Mesodermal cell (in vitro differentiated cells): Measurements from ENCODE around the gene HABP2.

Experiments
- H3K27ac ChIP-seq: 2 replicates; pipeline ENCODE4 v1.7.0; 2013; ENCODE audit warnings: mild to moderate bottlenecking, low read depth, low read length, moderate library complexity; ENCODE audit not compliant: severe bottlenecking
- H3K36me3 ChIP-seq: 2 replicates; pipeline ENCODE4 v1.7.1; 2013; ENCODE audit warnings: mild to moderate bottlenecking, low read length, moderate library complexity; ENCODE audit not compliant: control insufficient read depth, insufficient read depth
- H3K4me1 ChIP-seq: one replicate; pipeline ENCODE4 v1.7.1; 2013; ENCODE audit warnings: mild to moderate bottlenecking, low read length; ENCODE audit not compliant: insufficient read depth, control insufficient read depth, poor library complexity, severe bottlenecking
- H3K4me3 ChIP-seq: 2 replicates; pipeline ENCODE4 v1.7.0; 2013; ENCODE audit warnings: low read length, control low read depth, mild to moderate bottlenecking; ENCODE audit not compliant: insufficient read depth, poor library complexity, severe bottlenecking; ENCODE audit errors: extremely low read depth
- H3K9me3 ChIP-seq: 2 replicates; pipeline ENCODE4 v1.7.1; 2013; ENCODE audit warnings: mild to moderate bottlenecking, low read length, moderate library complexity; ENCODE audit not compliant: control insufficient read depth
- WGBS, 2 experiments: methylation state at CpG; one replicate each; pipeline ENCODE4 v1.1.5; 2013; ENCODE audit warnings: missing lambda C conversion rate in 2 of 2; ENCODE audit not compliant: insufficient coverage in 2 of 2; 5-methylcytosine and 5-hydroxymethylcytosine counted together

Gene HABP2

GRCh38 chr10:113600569-113600968 is 47.7 kb downstream of the HABP2 start:
- Histone ChIP-seq H3K9me3 (no peaks in the 10 kb centered on the region), H3K4me1 (no peaks in the 10 kb centered on the region), H3K4me3 (no peak overlapping the region), H3K36me3 (no peaks in the 10 kb centered on the region), H3K27ac (no peak overlapping the region)
- WGBS, 2 experiments: 75 to 88% methylated on average over 1 of the region's 3 CpGs

GRCh38 chr10:113603057-113603777 is 50.4 kb downstream of the HABP2 start:
- 88 to 92% methylated on average over 13 of the region's 13 CpGs for WGBS, 2 experiments
- Histone ChIP-seq H3K36me3 (no peaks in the 10 kb centered on the region), H3K9me3 (no peaks in the 10 kb centered on the region), H3K4me3 (no peak overlapping the region), H3K4me1 (no peaks in the 10 kb centered on the region), H3K27ac (no peak overlapping the region)

GRCh38 chr10:113604572-113604971 is 51.7 kb downstream of the HABP2 start:
- no peaks in the 10 kb centered on the region for H3K36me3 ChIP-seq
- no peak overlapping the region for H3K4me3 ChIP-seq
- no peaks in the 10 kb centered on the region for H3K9me3 ChIP-seq
- no peaks in the 10 kb centered on the region for H3K4me1 ChIP-seq
- no peak overlapping the region for H3K27ac ChIP-seq
- 92 to 95% methylated on average over 9 to 11 of the region's 12 CpGs for WGBS, 2 experiments

GRCh38 chr10:113605268-113605978 is 52.6 kb downstream of the HABP2 start:
- 88 to 97% methylated on average over 8 to 9 of the region's 13 CpGs for WGBS, 2 experiments
- Histone ChIP-seq H3K9me3 (no peaks in the 10 kb centered on the region), H3K36me3 (no peaks in the 10 kb centered on the region), H3K4me3 (no peak overlapping the region), H3K4me1 (no peaks in the 10 kb centered on the region), H3K27ac (no peak overlapping the region)

GRCh38 chr10:113609704-113610108 is 56.9 kb downstream of the HABP2 start:
- WGBS, 2 experiments: 71 to 85% methylated on average over 3 of the region's 4 CpGs
- no peak overlapping the region for H3K27ac ChIP-seq
- H3K36me3 ChIP-seq: no peaks in the 10 kb centered on the region
- no peak overlapping the region for H3K4me3 ChIP-seq
- H3K9me3 ChIP-seq: no peaks in the 10 kb centered on the region
- H3K4me1 ChIP-seq: peaks cover 3% of the 10 kb centered on the region

- no peaks in the 10 kb centered on the region for H3K36me3 ChIP-seq
- WGBS, 2 experiments: 64 to 73% methylated on average over 21 to 22 of the region's 26 CpGs
- no peak overlapping the region for H3K4me3 ChIP-seq
- H3K27ac ChIP-seq: no peak overlapping the region
- no peaks in the 10 kb centered on the region for H3K9me3 ChIP-seq
- H3K4me1 ChIP-seq: peaks cover 3% of the 10 kb centered on the region
These were observed 58.1 kb downstream of the HABP2 start for GRCh38 chr10:113610631-113611601.

- no peak overlapping the region for H3K4me3 ChIP-seq
- H3K9me3 ChIP-seq: no peaks in the 10 kb centered on the region
- no peak overlapping the region for H3K27ac ChIP-seq
- peaks cover 3% of the 10 kb centered on the region for H3K4me1 ChIP-seq
- WGBS, 2 experiments: 90 to 97% methylated on average over 2 to 3 of the region's 3 CpGs
- no peaks in the 10 kb centered on the region for H3K36me3 ChIP-seq
These were observed 59.3 kb downstream of the HABP2 start for GRCh38 chr10:113612154-113612553.

- H3K4me3 ChIP-seq: no peak overlapping the region
- H3K36me3 ChIP-seq: no peaks in the 10 kb centered on the region
- WGBS, 2 experiments: 92% methylated on average over 2 of the region's 2 CpGs; no CpG with 5 or more reads in 1 of the 2 experiments
- H3K4me1 ChIP-seq: peaks cover 3% of the 10 kb centered on the region
- H3K9me3 ChIP-seq: no peaks in the 10 kb centered on the region
- no peak overlapping the region for H3K27ac ChIP-seq
These were observed 60.6 kb downstream of the HABP2 start for GRCh38 chr10:113613427-113613826.

GRCh38 chr10:113613977-113614690 is 61.3 kb downstream of the HABP2 start:
- 55 to 59% methylated on average over 7 to 10 of the region's 15 CpGs for WGBS, 2 experiments
- Histone ChIP-seq H3K4me1 (peaks cover 3% of the 10 kb centered on the region), H3K9me3 (no peaks in the 10 kb centered on the region), H3K4me3 (no peak overlapping the region), H3K36me3 (no peaks in the 10 kb centered on the region), H3K27ac (no peak overlapping the region)
